ENCODE measurements around the gene MRPL39.

DNA sequence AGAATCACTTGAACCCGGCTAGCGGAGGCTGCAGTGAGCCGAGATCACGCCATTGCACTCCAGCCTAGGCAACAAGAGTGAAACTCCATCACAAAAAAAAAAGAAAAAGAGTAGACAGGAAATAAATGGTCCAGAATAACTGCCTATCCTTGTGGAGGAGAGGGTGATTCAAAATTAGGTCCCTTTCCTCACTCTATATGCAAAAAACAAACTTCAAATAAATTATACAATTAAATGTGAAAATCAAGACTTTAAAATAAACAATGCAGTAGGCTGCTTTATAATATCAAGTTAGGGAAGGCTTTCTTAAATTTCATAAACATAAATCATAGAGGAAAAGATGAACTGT lies 26.4 kb downstream of the MRPL39 start:
- no peak for TF ChIP-seq MAX (IDR thresholded peaks at IDR 0.05)
- TF ChIP-seq, protein P1, sequence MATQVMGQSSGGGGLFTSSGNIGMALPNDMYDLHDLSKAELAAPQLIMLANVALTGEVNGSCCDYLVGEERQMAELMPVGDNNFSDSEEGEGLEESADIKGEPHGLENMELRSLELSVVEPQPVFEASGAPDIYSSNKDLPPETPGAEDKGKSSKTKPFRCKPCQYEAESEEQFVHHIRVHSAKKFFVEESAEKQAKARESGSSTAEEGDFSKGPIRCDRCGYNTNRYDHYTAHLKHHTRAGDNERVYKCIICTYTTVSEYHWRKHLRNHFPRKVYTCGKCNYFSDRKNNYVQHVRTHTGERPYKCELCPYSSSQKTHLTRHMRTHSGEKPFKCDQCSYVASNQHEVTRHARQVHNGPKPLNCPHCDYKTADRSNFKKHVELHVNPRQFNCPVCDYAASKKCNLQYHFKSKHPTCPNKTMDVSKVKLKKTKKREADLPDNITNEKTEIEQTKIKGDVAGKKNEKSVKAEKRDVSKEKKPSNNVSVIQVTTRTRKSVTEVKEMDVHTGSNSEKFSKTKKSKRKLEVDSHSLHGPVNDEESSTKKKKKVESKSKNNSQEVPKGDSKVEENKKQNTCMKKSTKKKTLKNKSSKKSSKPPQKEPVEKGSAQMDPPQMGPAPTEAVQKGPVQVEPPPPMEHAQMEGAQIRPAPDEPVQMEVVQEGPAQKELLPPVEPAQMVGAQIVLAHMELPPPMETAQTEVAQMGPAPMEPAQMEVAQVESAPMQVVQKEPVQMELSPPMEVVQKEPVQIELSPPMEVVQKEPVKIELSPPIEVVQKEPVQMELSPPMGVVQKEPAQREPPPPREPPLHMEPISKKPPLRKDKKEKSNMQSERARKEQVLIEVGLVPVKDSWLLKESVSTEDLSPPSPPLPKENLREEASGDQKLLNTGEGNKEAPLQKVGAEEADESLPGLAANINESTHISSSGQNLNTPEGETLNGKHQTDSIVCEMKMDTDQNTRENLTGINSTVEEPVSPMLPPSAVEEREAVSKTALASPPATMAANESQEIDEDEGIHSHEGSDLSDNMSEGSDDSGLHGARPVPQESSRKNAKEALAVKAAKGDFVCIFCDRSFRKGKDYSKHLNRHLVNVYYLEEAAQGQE (IDR thresholded peaks at IDR 0.05; ENCODE audit: low read depth): no peak
- no peak for TF ChIP-seq TCF12 (IDR thresholded peaks at IDR 0.05; ENCODE audit: low read depth)
- TF ChIP-seq NFIC (IDR thresholded peaks at IDR 0.05): no peak
- TF ChIP-seq TAF1 (IDR thresholded peaks at IDR 0.05; ENCODE audit: low read depth): no peak
- no peak for TF ChIP-seq CREB1 (IDR thresholded peaks at IDR 0.05; ENCODE audit: low read depth)
- no peak for TF ChIP-seq EP300 (IDR thresholded peaks at IDR 0.05; ENCODE audit: borderline replicate concordance)
- no peak for TF ChIP-seq YY1 (IDR thresholded peaks at IDR 0.05; ENCODE audit: low read depth)
- TF ChIP-seq RAD21 (IDR thresholded peaks at IDR 0.05; ENCODE audit: low read depth): no peak

Measured in Ishikawa (cell line).